22Rv1 (cell line): ENCODE data around the gene HBA2.
"Not testable (repeated sequence)": the region's sequence is repeated elsewhere in the genome, so short reads cannot be mapped to it uniquely, and the experiment has no call there.

ENCODE experiments used
- CTCF ChIP-seq: fragments of 450-650 bp; IDR thresholded peaks from 2 replicates; pipeline ENCODE4 v1.5.1; 2017; ENCODE audit warnings: mild to moderate bottlenecking
- ZFX ChIP-seq: fragments of 450-650 bp; IDR thresholded peaks from 2 replicates; pipeline ENCODE4 v1.6.1; 2017; ENCODE audit warnings: antibody characterized with exemption, borderline replicate concordance

GRCh38 chr16:172374-172941, at the start of gene HBA2:
- TF ChIP-seq CTCF, ZFX: not testable (repeated sequence)
